GM23338 (cell line): ENCODE measurements around the gene PDE4D. TPM values are rescaled to one million over a fixed set of nuclear protein-coding genes. Genes with fewer than 3 reads are reported as not detected.

Experiments used
- ATAC-seq: fragments of 200-7000 bp; cut with Tn5 transposase; 3 replicates; pipeline ENCODE4 v1.9.1; 2020
- DNase-seq: peaks from one replicate; pipeline ENCODE4 v3.0.0-alpha.2; 2015; ENCODE audit warnings: low spot score
- H2AFZ ChIP-seq: fragments of 200-600 bp; sonication (generic); 2 replicates; pipeline ENCODE4 v1.8.0; 2016; ENCODE audit warnings: antibody characterized with exemption, mild to moderate bottlenecking, moderate library complexity
- H3F3A ChIP-seq: fragments of 200-600 bp; sonication (generic); replicated peaks from 2 replicates; pipeline ENCODE4 v1.8.0; 2017; ENCODE audit warnings: antibody characterized with exemption, mixed run types, low read depth
- H3K27ac ChIP-seq: fragments of 200-600 bp; sonication (generic); 2 replicates; pipeline ENCODE4 v1.6.1; 2016; ENCODE audit warnings: low read depth
- H3K27me3 ChIP-seq: fragments of 200-600 bp; sonication (generic); 2 replicates; pipeline ENCODE4 v1.8.0; 2016; ENCODE audit warnings: mild to moderate bottlenecking, mixed run types, moderate library complexity; ENCODE audit not compliant: insufficient read depth
- H3K36me3 ChIP-seq: fragments of 200-600 bp; sonication (generic); 2 replicates; pipeline ENCODE4 v1.8.0; 2016; ENCODE audit warnings: mild to moderate bottlenecking; ENCODE audit not compliant: insufficient read depth
- H3K4me1 ChIP-seq: fragments of 200-600 bp; sonication (generic); 2 replicates; pipeline ENCODE4 v1.8.0; 2016; ENCODE audit warnings: mild to moderate bottlenecking, moderate library complexity; ENCODE audit not compliant: insufficient read depth
- H3K4me2 ChIP-seq: fragments of 200-600 bp; sonication (generic); 2 replicates; pipeline ENCODE4 v1.7.1; 2017; ENCODE audit warnings: mixed run types
- H3K4me3 ChIP-seq: fragments of 200-600 bp; sonication (generic); 2 replicates; pipeline ENCODE4 v1.6.1; 2016; ENCODE audit warnings: mixed run types
- H3K79me2 ChIP-seq: fragments of 200-600 bp; sonication (generic); replicated peaks from 2 replicates; pipeline ENCODE4 v1.8.0; 2017; ENCODE audit warnings: mild to moderate bottlenecking; ENCODE audit not compliant: insufficient read depth
- H3K9me2 ChIP-seq: fragments of 200-600 bp; sonication (generic); 2 replicates; pipeline ENCODE4 v1.8.0; 2017; ENCODE audit not compliant: insufficient read depth
- H4K20me1 ChIP-seq: fragments of 200-600 bp; sonication (generic); replicated peaks from 2 replicates; pipeline ENCODE4 v1.8.0; 2017; ENCODE audit warnings: mild to moderate bottlenecking; ENCODE audit not compliant: insufficient read depth
- H3K27ac Mint-ChIP-seq: 2 replicates; pipeline ENCODE4 v1.8.0; 2020; ENCODE audit warnings: inconsistent platforms, mild to moderate bottlenecking, moderate library complexity, mixed read lengths
- H3K27me3 Mint-ChIP-seq: 3 replicates; pipeline ENCODE4 v1.8.0; 2022; ENCODE audit warnings: low read depth, mild to moderate bottlenecking, moderate library complexity, mixed read lengths, inconsistent platforms; ENCODE audit not compliant: insufficient read depth, poor library complexity
- H3K36me3 Mint-ChIP-seq: 3 replicates; pipeline ENCODE4 v1.8.0; 2021; ENCODE audit warnings: low read depth, mild to moderate bottlenecking, inconsistent platforms, moderate library complexity, mixed read lengths
- H3K4me1 Mint-ChIP-seq: 3 replicates; pipeline ENCODE4 v1.8.0; 2020; ENCODE audit warnings: mild to moderate bottlenecking, inconsistent platforms, mixed read lengths
- H3K4me3 Mint-ChIP-seq: 3 replicates; pipeline ENCODE4 v1.8.0; 2021; ENCODE audit warnings: moderate library complexity, mild to moderate bottlenecking, inconsistent platforms, mixed read lengths
- H3K9me3 Mint-ChIP-seq: 3 replicates; pipeline ENCODE4 v1.8.0; 2020; ENCODE audit warnings: moderate library complexity, mild to moderate bottlenecking, inconsistent platforms, mixed read lengths
- NANOG ChIP-seq: IDR thresholded peaks from 2 replicates; pipeline ENCODE4 v1.6.1; 2016; ENCODE audit warnings: antibody characterized with exemption, borderline replicate concordance
- STAT1 ChIP-seq: IDR thresholded peaks from one replicate; pipeline ENCODE4 v1.6.1; 2016; ENCODE audit warnings: antibody characterized with exemption; ENCODE audit not compliant: unreplicated experiment
- ZNF331 ChIP-seq: fragments of 250-450 bp; sonication (Bioruptor Pico); IDR thresholded peaks from 2 replicates; pipeline ENCODE4 v1.5.0; 2020; ENCODE audit warnings: low read depth, mild to moderate bottlenecking, moderate library complexity
- polyA plus RNA-seq: library from polyadenylated mRNA; unstranded; fragments of >200 nt; fragmentation: Nextera tagmentation; extraction: Ambion mirVana; gene quantifications from 2 replicates; pipeline ENCODE4 v1.2.1, GENCODE V29; 2016
- total RNA-seq: library from RNA; depleted of rRNA; stranded (reverse); fragments of >200 nt; shearing (Covaris generic); gene quantifications from 2 replicates; pipeline ENCODE4 v1.2.3, GENCODE V29; 2014
- TF ChIP-seq, protein P1 (sequence below), 2 experiments: fragments of 200-600 bp in 1 of 2; sonication (generic) in 1 of 2; conservative IDR thresholded peaks; 2 replicates each; pipeline versions ENCODE4 v1.5.1 to v1.6.1; 2016 to 2017; ENCODE audit warnings: antibody characterized with exemption in 2 of 2, low read depth in 2 of 2, mild to moderate bottlenecking in 2 of 2, moderate library complexity in 1 of 2
- TF ChIP-seq, protein P2 (sequence below): IDR thresholded peaks from one replicate; pipeline ENCODE4 v1.6.1; 2018; ENCODE audit warnings: antibody characterized with exemption; ENCODE audit not compliant: unreplicated experiment
- TF ChIP-seq, protein P3 (sequence below): fragments of 250-450 bp; sonication (Bioruptor Pico); IDR thresholded peaks from 2 replicates; pipeline ENCODE4 v1.5.0; 2020; ENCODE audit warnings: mild to moderate bottlenecking, moderate library complexity

The PDE4D gene
- total and polyA plus RNA-seq, 2 experiments from 2014 or later = 2.1 to 4.7 TPM

DNA sequence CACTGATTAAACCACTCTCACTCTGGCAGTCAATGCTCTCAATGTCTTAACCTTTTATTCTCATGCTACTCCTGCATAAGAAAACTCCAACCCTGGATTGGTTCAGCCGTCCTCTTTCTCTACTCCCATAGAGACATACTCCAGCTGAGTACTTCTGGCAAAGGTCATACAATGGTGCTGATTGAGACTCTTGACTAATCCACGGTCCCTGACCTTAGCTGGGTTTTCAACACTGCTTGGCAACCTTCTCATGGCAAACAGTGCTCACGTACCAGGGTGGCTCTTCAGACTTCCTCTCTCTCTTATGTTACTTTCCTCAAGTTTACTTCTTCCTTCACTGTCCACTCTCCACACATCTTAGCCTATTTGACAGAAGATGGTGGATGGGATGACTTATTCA lies 963.0 kb downstream of the PDE4D start (continued):
- TF ChIP-seq NANOG (no peak), STAT1 (no peak)
- TF ChIP-seq, protein P1, sequence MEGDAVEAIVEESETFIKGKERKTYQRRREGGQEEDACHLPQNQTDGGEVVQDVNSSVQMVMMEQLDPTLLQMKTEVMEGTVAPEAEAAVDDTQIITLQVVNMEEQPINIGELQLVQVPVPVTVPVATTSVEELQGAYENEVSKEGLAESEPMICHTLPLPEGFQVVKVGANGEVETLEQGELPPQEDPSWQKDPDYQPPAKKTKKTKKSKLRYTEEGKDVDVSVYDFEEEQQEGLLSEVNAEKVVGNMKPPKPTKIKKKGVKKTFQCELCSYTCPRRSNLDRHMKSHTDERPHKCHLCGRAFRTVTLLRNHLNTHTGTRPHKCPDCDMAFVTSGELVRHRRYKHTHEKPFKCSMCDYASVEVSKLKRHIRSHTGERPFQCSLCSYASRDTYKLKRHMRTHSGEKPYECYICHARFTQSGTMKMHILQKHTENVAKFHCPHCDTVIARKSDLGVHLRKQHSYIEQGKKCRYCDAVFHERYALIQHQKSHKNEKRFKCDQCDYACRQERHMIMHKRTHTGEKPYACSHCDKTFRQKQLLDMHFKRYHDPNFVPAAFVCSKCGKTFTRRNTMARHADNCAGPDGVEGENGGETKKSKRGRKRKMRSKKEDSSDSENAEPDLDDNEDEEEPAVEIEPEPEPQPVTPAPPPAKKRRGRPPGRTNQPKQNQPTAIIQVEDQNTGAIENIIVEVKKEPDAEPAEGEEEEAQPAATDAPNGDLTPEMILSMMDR (conservative IDR thresholded peaks at IDR 0.05; ENCODE audit: low read depth in 2 of 2) = no peak
- TF ChIP-seq, protein P2, sequence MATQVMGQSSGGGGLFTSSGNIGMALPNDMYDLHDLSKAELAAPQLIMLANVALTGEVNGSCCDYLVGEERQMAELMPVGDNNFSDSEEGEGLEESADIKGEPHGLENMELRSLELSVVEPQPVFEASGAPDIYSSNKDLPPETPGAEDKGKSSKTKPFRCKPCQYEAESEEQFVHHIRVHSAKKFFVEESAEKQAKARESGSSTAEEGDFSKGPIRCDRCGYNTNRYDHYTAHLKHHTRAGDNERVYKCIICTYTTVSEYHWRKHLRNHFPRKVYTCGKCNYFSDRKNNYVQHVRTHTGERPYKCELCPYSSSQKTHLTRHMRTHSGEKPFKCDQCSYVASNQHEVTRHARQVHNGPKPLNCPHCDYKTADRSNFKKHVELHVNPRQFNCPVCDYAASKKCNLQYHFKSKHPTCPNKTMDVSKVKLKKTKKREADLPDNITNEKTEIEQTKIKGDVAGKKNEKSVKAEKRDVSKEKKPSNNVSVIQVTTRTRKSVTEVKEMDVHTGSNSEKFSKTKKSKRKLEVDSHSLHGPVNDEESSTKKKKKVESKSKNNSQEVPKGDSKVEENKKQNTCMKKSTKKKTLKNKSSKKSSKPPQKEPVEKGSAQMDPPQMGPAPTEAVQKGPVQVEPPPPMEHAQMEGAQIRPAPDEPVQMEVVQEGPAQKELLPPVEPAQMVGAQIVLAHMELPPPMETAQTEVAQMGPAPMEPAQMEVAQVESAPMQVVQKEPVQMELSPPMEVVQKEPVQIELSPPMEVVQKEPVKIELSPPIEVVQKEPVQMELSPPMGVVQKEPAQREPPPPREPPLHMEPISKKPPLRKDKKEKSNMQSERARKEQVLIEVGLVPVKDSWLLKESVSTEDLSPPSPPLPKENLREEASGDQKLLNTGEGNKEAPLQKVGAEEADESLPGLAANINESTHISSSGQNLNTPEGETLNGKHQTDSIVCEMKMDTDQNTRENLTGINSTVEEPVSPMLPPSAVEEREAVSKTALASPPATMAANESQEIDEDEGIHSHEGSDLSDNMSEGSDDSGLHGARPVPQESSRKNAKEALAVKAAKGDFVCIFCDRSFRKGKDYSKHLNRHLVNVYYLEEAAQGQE = no peak

DNA sequence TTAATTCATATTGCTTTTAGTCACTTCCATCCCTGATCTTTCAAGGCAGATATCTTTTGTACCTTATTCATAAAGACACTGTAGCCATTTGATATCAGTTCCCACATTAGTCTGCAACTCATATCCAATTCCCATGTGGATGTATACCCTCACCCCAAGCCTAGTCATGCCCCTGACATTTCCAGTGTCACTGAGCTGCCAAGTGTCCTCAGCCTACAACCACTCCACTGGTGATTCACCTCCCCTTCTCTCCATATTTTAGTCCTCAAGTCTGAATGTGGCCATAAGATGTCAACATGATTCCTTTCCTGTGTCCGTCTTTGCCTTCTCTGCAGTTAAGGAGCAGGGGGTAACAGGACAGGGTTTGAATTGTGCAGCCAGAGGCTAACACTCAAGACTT lies 963.8 kb downstream of the PDE4D start:
- Histone ChIP-seq H3F3A (no peaks in the 10 kb centered on the region), H3K27me3 (no peaks in the 10 kb centered on the region), H3K4me2 (no peak overlapping the region), H2AFZ (no peak overlapping the region), H3K9me2 (no peaks in the 10 kb centered on the region), H3K4me3 (no peak overlapping the region), H3K27ac (no peak overlapping the region), H3K79me2 (no peaks in the 10 kb centered on the region), H3K4me1 (peaks cover 22% of the 10 kb centered on the region), H3K36me3 (no peaks in the 10 kb centered on the region), H4K20me1 (no peaks in the 10 kb centered on the region)
- H3K27ac Mint-ChIP-seq = no peak overlapping the region
- H3K27me3 Mint-ChIP-seq = peaks cover 2% of the 10 kb centered on the region
- peaks cover 27% of the 10 kb centered on the region for H3K4me1 Mint-ChIP-seq
- no peak overlapping the region for H3K4me3 Mint-ChIP-seq
- H3K9me3 Mint-ChIP-seq = no peaks in the 10 kb centered on the region
- TF ChIP-seq ZNF331 (CRISPR knock-in tag) (no peak), NANOG (no peak)
- TF ChIP-seq, protein P3, sequence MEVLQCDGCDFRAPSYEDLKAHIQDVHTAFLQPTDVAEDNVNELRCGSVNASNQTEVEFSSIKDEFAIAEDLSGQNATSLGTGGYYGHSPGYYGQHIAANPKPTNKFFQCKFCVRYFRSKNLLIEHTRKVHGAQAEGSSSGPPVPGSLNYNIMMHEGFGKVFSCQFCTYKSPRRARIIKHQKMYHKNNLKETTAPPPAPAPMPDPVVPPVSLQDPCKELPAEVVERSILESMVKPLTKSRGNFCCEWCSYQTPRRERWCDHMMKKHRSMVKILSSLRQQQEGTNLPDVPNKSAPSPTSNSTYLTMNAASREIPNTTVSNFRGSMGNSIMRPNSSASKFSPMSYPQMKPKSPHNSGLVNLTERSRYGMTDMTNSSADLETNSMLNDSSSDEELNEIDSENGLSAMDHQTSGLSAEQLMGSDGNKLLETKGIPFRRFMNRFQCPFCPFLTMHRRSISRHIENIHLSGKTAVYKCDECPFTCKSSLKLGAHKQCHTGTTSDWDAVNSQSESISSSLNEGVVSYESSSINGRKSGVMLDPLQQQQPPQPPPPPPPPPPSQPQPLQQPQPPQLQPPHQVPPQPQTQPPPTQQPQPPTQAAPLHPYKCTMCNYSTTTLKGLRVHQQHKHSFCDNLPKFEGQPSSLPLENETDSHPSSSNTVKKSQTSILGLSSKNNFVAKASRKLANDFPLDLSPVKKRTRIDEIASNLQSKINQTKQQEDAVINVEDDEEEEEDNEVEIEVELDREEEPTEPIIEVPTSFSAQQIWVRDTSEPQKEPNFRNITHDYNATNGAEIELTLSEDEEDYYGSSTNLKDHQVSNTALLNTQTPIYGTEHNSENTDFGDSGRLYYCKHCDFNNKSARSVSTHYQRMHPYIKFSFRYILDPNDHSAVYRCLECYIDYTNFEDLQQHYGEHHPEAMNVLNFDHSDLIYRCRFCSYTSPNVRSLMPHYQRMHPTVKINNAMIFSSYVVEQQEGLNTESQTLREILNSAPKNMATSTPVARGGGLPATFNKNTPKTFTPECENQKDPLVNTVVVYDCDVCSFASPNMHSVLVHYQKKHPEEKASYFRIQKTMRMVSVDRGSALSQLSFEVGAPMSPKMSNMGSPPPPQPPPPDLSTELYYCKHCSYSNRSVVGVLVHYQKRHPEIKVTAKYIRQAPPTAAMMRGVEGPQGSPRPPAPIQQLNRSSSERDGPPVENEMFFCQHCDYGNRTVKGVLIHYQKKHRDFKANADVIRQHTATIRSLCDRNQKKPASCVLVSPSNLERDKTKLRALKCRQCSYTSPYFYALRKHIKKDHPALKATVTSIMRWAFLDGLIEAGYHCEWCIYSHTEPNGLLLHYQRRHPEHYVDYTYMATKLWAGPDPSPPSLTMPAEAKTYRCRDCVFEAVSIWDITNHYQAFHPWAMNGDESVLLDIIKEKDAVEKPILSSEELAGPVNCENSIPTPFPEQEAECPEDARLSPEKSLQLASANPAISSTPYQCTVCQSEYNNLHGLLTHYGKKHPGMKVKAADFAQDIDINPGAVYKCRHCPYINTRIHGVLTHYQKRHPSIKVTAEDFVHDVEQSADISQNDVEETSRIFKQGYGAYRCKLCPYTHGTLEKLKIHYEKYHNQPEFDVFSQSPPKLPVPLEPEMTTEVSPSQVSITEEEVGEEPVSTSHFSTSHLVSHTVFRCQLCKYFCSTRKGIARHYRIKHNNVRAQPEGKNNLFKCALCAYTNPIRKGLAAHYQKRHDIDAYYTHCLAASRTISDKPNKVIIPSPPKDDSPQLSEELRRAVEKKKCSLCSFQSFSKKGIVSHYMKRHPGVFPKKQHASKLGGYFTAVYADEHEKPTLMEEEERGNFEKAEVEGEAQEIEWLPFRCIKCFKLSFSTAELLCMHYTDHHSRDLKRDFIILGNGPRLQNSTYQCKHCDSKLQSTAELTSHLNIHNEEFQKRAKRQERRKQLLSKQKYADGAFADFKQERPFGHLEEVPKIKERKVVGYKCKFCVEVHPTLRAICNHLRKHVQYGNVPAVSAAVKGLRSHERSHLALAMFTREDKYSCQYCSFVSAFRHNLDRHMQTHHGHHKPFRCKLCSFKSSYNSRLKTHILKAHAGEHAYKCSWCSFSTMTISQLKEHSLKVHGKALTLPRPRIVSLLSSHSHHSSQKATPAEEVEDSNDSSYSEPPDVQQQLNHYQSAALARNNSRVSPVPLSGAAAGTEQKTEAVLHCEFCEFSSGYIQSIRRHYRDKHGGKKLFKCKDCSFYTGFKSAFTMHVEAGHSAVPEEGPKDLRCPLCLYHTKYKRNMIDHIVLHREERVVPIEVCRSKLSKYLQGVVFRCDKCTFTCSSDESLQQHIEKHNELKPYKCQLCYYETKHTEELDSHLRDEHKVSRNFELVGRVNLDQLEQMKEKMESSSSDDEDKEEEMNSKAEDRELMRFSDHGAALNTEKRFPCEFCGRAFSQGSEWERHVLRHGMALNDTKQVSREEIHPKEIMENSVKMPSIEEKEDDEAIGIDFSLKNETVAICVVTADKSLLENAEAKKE (CRISPR knock-in tag) = no peak
- DNase-seq (no peak), ATAC-seq (no peak)
- H3K36me3 Mint-ChIP-seq = no peaks in the 10 kb centered on the region
